Activated naive CD4-positive, alpha-beta T cell treated with Interleukin-2 at 50 U/mL for 16 hours (primary cell): ENCODE measurements around the gene PKIB.

Experiments
- DNase-seq: peaks from one replicate; pipeline ENCODE4 v3.0.0-alpha.2; 2020

Gene PKIB

DNA sequence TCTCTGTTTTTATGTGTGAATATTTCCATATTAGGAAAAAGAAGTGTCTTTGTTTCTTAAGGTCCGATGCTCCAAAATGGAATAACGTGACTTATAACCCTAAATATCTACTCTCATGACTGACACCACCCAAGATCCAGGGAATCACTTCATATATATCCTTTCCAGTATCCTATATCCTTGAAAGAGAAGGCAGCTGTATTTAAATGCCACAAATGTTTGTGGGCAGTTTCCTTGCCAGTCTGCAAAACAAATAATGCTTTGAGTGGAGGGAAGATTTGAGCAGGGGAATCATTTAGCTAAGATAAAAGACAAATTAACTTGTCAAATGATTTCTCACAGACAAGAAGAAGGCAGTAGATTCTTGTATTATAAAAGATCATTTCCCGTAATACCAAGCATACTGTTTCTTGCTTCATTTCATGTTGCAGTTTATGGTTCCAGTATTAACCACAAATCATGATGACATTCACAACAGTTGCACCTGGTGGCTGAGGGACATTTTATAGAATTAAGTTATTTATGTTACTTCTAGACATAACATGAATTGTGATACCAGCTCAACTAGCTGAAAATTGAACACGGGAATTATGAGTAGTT, 139.3 kb downstream of the PKIB start:
- DNase-seq: no peak

DNA sequence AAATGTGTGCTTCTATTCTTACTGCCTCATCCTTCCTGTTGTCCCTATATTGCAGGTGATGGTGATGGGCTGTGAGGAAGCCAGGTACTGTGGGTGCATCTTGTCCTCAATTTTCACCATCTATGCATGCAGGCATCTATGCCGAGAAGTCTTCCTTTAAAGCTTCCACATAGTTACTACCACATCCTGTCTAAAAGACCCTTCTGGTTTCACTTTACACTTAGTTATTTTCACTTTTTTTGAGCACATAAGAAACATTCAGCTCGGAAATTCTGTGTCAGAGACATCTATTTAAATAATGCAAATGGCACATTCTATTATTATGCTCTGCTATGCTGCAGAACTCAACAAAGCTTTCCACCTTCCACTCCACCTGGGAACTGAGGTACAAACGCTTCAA, 141.1 kb downstream of the PKIB start:
- no peak for DNase-seq

DNA sequence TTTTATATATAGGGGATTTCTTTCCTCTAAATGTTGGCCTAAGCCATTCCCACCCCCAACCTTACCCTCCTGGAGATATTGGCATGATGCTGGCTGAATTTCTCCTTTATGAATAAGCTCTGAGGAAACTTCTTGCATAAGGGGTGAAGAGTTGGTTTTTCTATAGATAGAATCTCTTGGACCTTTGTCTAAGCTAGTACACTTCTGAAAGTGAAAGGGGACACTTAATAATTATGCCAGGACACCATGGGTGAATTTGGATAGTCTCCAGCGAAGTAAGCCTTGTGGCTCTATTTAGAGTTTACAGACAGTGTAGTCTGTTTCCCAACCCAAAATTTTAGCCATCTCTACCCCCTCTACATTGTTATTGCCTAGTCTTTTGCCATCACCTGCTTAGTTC, 142.3 kb downstream of the PKIB start:
- no peak for DNase-seq

DNA sequence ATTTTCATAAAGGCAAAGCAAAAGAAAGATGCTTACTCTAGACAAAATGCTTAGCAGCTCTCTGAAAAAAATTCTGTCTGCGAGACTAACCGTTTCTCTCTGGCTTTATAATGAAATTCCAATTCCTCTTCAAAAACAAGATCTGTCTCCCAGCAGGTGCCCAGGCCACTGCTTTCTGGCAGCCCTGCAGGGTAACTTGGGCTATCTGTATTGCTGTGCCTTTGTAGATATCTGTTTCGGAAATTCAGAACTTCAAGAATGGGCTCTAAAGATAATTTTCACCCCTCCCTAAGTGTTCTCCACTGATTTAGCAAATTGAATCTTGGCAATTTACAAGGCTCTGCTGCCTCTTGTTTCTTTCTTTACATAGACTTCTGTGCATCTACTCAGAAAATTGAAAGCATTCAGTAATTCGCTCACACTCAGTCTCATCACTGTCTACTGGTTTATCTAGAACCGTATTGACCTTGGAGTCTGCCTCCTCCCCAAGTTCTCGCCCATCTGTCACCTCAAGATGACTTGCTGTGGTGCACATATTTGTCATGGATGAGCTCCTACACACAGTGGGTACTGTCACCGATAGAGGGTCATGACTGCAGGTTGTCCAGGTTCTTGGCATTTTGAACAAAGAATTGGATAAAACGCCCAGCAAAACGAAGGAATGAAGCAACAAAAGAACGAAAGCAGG, 142.9 kb downstream of the PKIB start:
- no peak for DNase-seq

DNA sequence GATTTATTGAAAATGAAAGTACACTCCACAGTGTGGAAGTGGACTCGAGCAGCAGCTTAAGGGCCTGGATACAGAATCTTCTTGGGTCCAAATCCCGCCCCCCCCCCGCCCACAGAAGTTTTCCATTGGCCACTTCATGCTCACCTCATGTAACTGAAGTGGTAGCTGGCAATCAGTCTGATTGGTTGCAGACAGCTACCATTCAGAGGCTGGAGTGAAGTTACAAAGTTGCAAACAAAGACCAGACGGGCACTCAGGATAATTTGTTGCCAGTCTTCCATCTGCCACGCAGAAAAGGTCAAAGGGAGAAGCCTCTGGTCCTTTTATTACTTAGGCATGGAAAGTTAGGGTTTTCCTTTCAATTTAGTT, 143.5 kb downstream of the PKIB start:
- DNase-seq: no peak

DNA sequence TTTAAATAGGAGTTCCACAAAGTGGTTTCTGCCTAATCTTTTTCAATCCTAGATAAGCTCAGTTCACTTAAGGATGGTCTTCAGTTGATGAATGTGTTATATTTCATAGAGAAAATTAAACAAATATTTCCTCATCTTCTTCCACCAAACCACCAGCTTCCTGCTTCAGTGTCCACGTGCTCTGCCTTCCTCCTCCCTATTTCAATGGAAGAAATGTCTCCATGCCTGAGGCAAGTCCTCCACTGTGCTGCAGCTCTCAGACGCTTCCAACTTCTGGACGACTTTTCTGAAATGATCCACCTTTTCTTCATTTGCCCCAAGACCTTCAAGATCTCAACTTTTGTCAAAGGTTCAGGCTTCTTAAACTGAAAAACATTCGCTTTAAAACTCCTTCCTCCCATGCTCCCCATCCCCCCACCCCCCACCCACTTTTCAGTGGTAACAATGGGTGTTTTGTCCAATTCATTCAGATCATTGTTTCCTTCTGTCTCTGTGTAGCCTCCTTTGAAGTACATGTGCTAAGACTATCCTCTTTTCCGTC, 144.1 kb downstream of the PKIB start:
- no peak for DNase-seq

DNA sequence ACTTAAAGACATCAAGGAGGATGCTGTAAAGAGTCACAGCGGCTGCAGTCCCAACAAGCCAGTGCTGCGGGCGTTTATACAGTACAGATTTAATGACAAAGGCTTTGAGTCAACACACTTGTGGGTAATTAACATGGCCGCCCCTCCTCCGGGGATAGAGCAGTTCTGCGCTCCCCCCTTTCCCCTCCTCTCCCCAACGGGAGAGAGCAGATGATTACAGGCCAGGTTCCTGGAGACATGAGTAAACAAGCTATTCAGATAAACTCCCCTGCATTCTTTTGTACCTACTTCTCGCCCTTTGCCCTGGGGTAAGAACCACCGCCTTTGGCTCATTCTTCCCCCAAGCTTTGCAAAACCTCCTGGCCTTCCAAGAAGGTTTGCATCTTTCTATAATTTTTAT, 145.7 kb downstream of the PKIB start:
- DNase-seq: no peak

DNA sequence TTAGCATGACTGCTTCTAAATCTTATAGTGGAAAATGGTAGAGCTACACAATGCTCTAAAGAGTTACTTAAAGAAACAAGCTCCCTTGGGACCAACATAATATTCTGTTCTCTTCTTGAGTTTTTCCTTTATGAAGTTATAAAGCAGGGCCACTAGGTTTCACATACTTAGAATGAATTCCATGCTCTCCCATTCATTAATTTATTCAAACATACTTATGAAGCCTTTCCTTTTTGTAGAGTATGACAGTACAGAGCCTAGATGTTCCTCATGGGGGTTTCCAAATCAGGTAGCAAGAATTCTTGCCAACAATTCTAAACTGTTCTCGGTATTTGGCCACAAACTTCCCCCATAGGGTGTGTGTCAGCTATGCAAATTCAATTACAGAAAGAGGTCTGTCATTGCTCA, 148.7 kb downstream of the PKIB start:
- DNase-seq: no peak

DNA sequence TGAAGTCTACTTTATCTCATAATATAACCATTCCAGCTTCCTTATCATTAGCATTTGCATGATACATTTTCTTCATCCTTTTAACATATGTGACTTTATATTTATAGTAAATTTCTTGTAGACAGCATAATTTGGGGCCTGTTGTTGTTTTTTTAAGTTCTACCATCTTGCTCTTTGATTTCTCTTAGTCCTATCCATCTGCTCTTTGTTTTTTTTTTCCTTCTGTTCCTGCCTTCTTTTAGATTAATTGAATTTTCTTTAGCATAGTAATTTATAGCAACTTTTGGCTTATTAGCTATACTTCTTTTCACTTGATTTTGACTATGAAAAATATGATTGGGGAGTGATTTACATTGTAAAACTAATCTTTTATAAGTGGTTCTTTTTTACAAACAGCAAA, 150.1 kb downstream of the PKIB start:
- DNase-seq: no peak

DNA sequence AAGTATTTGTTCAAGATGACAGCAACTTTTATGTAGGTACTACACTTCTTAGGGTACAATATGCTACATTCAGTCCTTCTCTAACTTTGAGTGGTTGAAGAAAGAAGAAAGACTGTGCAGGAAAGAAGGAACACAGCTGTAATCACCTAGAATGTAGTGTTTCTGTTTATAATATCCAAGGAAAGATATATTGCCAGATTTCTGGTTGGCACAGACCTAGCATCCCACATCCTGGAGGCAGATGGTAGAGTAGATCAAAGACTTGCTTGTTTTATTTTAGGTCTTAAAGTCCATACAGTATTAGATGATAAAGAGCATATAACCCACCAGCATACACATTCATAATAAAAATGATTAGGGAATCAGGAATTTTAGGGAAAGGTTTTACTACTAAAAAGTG, 156.1 kb downstream of the PKIB start:
- DNase-seq: no peak

DNA sequence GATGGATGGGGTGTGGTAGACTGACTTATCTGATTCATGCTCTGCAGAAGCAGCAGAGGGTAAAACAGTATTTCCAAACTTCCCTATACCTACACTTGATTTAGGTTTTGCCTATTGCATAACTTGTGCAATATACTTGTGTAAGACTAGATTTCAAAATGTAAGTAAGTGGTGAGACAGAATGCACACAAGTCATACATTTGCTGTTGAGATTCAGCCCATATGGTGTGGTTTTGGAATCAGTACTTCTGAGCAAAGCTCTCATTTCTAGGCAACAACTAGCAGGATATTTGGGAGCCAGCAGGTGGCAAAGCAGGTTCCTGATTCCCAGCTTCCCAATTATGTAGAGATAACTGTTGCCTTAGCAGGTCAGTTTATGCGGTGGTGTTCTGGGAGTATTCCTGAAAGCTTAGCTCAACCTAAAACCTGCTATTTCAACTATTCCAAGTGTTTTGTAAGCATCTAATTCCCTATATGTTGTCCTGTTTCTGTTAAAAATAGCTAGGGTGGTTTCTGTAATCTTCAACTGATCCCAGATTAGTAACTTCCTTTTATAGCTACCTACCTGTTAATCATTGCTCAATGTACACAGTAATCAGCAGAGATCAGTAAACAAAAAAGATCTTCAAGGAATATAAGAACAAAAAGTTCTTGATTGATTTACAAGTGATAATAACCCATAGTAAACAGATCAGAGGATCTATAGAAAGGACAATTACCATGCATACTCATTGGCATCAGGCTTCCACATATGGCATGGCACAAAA, 160.8 kb downstream of the PKIB start:
- DNase-seq: no peak

DNA sequence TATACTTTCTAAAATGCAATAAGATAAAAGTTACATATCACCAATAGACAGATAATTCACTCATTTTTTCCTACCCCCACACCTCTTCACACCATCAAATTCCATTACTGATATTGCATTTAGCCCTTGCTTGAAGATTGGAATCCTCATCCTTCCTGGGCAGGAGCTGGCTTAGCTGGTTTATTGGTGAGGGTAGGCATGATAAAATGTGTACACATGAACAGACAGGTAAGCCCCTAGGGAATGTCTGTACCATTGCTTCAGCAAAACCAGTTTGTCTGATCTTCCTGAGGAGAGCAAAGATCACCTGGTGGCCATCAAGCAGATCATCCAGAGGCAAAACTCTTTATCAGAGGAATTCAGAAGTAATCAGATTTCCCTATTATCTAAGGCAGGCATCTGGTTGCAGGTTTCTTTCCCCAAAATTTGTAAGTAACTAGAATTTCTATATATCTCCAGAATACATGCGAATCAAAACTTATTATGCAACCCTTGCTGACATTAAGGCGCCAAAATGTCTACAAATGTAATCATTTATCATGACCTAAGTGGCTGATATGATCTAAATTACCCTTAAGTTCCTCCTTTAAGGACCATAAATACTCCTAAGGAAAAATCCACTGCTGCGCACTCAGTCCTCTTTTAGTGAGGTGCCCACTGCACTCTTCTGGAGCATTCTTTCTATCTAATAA, 162.7 kb downstream of the PKIB start:
- no peak for DNase-seq
